ENCODE measurements around the gene SFMBT2.

The SFMBT2 gene

GRCh38 chr10:7202793-7203355 is 208.0 kb downstream of the SFMBT2 start:
- H3K4me3 ChIP-seq (ENCODE audit: low read depth, low read length), result no peak overlapping the region
- DNase-seq (ENCODE audit: low read depth), result no peak
- in situ Hi-C loops (cut with HindIII; ENCODE audit: low sequenced_read_pairs), result no loop called here
- TF ChIP-seq CTCF (IDR thresholded peaks at IDR 0.05; ENCODE audit: low read depth, low read length, missing control alignments), result no peak

GRCh38 chr10:7199152-7199760 is 211.6 kb downstream of the SFMBT2 start:
- H3K4me3 ChIP-seq (ENCODE audit: low read depth, low read length), result no peak overlapping the region
- in situ Hi-C loops (cut with HindIII; ENCODE audit: low sequenced_read_pairs), result no loop called here
- peak; percentile 63 for DNase-seq (ENCODE audit: low read depth)
- TF ChIP-seq CTCF (IDR thresholded peaks at IDR 0.05; ENCODE audit: low read depth, low read length, missing control alignments), result no peak

GRCh38 chr10:7196284-7196683 is 214.6 kb downstream of the SFMBT2 start:
- no peak overlapping the region for H3K4me3 ChIP-seq (ENCODE audit: low read depth, low read length)
- TF ChIP-seq CTCF (IDR thresholded peaks at IDR 0.05; ENCODE audit: low read depth, low read length, missing control alignments), result no peak
- no peak for DNase-seq (ENCODE audit: low read depth)
- in situ Hi-C loops (cut with HindIII; ENCODE audit: low sequenced_read_pairs), result no loop called here

GRCh38 chr10:7195118-7195517 is 215.7 kb downstream of the SFMBT2 start:
- in situ Hi-C loops (cut with HindIII; ENCODE audit: low sequenced_read_pairs), result no loop called here
- no peak for TF ChIP-seq CTCF (IDR thresholded peaks at IDR 0.05; ENCODE audit: low read depth, low read length, missing control alignments)
- DNase-seq (ENCODE audit: low read depth), result no peak
- no peak overlapping the region for H3K4me3 ChIP-seq (ENCODE audit: low read depth, low read length)

GRCh38 chr10:7194571-7194970 is 216.3 kb downstream of the SFMBT2 start:
- in situ Hi-C loops (cut with HindIII; ENCODE audit: low sequenced_read_pairs), result no loop called here
- no peak for TF ChIP-seq CTCF (IDR thresholded peaks at IDR 0.05; ENCODE audit: low read depth, low read length, missing control alignments)
- H3K4me3 ChIP-seq (ENCODE audit: low read depth, low read length), result no peak overlapping the region
- DNase-seq (ENCODE audit: low read depth), result no peak

GRCh38 chr10:7193369-7193768 is 217.5 kb downstream of the SFMBT2 start:
- DNase-seq (ENCODE audit: low read depth), result no peak
- H3K4me3 ChIP-seq (ENCODE audit: low read depth, low read length), result no peak overlapping the region
- no peak for TF ChIP-seq CTCF (IDR thresholded peaks at IDR 0.05; ENCODE audit: low read depth, low read length, missing control alignments)
- in situ Hi-C loops (cut with HindIII; ENCODE audit: low sequenced_read_pairs), result no loop called here

Data from astrocyte of the cerebellum (primary cell).